ENCODE results near the gene ALOX12B.

ALOX12B gene

DNA sequence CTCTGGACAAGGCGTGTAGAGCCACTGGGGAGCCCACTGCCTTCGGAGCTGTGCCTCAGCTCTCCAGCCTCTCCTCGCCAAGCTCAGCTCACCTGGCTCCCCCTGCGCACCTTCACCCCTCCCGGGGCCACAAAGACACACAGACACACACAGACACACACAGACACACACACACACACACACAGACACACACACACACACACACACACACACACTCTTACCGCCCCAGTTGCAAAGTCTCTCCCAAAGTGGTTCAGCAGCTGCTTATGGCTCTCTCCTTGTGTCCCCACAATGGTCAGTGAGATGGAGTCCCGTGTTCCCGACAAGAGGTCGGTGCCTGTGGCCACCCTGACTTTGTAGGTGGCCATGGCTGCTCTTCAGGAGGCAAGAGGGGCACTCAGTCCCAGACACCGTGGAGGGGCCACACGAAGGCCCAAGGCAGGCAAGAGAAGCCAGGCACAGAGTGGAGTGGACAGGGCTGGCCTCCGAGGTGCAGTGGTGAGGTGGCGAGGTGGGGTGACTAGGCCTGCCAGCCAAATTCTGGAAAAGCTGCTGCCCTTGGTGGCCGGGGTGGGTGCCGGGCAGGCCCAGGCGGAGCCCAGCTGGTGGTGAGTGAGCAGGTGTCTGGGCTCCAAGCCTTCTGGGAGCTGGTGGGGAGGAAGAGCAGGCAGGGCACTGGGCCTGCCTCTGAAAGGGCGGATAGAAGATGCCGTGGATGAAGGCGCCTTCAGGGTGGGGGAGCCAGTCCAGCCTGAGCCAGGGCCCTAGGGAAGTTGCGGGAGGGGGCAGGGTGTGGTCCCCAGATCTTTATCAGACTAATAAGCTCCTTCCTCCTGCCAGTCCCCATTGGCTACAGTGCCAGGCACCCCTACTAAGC, at the start of gene ALOX12B:
ALOX12B (minus strand) TSS at position 642 of the 877 bp plus-strand sequence; CDS start at position 368, 274 bp downstream.
- DNase-seq: no peak

DNA sequence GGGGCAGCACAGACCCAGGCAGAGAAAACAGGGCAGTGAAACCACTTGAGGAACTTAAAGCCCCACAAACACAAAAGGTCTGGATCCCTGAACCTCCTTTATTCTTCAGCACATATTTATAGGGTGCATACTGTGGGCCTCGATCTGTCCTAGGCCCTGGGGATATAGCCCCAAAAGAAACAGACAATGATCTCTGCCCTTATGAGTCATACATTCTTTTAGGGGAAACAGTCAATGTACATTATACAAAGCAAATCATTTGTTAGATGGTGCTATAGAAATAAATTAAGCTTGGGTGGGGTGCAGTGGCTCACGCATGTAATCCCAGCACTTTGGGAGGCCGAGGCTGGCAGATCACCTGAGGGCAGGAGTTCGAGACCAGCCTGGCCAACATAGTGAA, 46.4 kb upstream of the ALOX12B start:
- no peak for DNase-seq

DNA sequence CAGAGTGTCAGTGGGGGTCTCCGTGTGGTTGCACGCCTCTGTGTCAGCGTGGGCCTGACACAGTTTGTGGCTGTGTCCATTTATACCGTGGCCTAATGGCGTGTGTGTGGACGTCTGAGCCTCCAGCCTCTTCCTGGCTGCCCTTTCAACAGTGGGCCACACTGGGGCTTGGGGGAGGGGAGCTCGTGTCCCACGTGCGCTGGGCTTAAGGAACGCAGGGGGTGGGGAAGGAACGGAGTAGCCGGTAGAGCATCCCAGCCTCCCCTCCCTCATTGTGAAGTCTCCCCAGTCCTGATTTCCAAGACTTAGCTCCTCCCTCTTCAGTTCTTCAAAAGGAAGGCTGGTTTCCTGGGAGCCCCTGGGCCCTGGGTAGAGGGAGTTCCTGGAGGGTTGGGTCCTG, 45.9 kb upstream of the ALOX12B start:
- no peak for DNase-seq

DNA sequence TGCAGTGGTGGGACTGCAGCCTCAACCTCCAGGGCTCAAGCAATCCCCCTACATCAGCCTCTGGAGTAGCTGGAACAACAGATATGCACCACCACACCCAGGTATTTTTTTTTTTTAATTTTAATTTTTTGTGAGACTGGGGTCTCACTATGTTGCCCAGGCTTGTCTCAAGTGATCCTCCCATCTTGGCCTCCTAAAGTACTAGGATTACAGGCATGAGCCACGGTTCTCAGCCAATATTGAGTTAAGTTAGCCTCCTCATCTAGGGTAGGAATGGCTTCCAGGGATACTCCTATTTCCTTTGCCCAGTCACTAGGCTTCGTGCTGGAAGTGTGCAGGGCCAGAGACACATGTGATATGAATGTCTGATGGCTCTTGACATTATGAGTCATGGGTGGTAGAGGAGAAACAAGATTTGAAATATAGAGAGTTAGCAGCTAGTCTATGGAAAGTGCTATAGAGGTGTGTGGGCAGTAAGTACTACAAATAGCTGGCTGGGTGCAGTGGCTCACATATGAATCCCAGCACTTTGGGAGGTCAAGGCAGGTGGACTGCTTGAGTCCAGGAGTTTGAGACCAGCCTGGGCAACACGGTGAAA, 44.4 kb upstream of the ALOX12B start:
- no peak for DNase-seq

DNA sequence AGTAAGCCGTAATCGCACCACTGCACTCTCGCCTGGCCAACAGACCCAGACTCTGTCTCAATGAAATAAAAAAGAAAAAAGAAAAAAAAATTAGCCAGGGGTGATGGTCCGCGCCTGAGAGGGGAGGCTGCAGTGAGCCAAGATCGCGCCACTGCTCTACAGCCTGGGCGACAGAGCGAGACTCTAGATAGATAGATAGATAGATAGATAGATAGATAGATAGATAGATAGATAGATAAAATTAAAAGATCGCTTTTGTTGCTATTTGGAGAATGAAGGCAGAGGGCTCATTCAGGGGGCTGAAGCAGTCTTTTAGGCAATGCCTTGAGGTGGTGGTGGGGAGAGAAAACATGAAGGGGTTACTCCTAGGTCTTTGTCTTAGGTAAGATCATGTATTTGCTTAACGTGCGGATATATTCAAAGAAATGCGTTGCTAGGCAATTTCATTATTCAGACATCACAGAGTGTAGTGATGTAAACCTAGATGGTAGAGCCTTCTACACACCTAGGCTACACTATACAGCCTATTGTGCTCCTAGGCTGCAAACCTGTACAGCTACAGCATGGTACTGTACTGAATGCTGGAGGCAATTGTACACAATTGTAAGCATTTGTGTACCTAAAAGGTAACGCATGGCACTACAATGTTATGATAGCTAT, 40.7 kb upstream of the ALOX12B start:
- no peak for DNase-seq

DNA sequence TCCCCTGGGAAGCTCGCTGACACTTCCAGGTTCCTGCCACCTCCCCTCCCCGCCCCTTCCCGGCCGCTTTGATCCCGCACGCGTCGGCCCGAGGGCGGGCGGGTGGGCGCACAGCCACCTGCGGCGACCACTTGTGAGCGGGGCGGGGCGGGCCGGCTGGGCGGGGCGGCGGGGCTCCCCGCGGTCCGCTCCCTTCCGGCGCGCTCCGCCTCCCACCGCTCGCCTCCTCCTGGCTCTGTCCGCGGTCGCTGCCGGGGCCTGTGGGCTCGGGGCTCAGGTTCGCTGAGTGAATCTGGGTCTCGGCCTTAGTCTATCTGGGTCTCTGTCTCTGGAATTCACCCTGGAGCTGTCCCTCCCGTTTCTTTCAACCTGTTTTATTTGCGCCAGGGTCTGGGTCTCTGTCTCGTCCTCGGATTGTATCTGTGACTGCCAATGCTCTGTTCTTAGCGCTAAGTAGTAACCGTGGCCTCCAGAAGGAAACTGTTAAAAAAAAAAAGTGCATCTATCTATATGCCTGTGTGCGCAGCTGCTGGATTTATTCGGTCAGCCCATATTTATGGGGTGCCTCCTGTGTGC, 39.1 kb upstream of the ALOX12B start:
- DNase-seq: no peak

DNA sequence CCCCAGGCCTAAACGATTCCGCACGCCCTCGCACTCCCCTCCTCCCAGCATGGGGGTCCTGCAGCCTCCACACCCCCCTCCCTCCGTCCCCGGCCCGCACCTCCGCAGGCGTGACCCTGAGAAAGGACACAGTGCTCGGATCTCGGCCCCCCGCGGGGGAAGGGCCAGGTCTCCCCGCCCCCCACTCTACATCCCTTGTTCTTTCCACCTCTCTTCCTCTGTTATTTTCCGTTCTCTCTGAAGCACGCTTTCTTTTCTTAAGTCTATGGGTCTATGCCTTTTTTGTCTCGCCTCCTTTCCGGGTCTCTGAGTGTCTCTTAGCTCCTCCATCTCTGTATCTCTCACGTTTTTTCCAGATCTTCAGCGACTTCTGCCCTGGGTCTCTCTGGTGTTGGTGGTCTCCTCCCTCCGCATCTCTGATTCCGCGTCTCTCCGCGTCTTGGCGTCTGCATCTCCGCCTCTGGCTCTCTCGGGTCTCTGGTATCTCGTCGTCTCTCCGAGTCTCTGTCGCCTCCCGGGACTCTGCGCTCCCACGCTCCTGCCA, 38.5 kb upstream of the ALOX12B start:
- DNase-seq: no peak

DNA sequence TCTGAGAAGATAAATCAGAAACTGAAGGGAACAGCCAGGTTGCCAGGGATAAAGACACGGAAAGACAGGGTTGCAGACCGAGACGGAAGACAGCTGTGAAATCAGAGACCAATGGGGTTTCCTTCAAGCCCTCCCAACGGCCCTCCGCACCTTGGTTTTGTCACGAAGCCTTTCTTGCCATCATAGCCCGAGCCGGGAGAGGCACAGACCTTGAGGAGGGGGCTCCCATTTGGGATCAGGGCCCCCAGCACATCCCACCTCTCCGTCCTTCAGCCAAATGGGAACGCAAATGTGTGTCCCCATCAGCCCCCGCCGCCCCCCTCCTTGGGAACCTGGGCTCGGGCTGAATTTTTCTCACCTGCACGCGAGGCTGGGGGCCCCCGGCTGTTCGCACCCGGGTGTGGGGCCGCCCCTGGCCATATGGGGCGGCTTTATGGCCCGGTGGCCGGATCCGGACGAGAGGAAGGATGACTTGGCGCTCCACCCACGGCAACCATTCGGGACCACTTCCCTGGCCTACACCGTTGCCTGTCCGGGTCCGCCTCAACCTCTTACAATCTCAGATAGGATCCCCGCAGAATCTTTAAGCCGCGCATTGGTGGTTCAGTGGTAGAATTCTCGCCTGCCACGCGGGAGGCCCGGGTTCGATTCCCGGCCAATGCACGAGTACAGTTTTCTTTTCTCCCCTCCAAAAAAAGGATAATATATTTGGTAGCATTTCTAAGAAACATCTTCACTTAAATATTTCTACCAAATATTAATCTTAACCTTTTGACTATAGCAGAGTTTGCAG, 37.8 kb upstream of the ALOX12B start:
- DNase-seq: no peak

DNA sequence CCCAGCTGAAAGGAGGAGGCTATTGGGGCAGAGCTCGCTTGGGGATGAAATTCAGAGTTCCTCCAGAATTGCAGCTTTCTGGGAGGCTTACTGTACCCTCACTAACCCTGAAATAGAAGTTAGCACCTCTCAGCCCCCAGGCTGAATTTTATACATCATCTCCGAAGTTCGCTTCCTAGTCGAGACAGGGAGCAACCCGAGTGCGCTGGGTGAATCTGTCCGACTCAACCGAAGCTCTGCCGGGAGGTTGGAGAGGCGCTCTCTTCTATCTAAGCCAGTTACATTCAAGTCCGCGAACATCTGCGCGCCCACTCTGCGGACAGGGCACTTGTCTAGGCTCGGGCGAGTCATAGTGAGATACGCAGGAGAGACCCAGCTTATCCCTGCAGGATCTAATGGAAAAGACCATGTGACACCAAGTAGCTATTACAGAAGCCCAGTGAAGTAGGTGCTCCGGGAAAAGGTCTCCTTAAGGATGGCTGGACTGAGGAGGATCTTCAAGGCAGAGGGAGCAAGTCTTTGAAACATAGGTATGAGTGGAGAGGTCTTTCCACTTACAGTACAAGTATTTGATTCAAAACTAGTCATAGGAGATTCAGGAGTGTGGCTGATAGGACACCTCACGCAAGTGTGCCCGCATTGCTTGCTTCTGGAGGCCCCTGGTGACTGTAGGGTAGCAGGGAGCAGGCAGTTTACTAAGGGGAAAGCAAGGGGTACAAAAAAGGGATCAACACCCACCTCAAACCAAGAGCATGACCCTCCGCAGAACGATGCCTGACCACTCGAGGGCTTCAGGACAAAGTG, 37.0 kb upstream of the ALOX12B start:
- DNase-seq: no peak

DNA sequence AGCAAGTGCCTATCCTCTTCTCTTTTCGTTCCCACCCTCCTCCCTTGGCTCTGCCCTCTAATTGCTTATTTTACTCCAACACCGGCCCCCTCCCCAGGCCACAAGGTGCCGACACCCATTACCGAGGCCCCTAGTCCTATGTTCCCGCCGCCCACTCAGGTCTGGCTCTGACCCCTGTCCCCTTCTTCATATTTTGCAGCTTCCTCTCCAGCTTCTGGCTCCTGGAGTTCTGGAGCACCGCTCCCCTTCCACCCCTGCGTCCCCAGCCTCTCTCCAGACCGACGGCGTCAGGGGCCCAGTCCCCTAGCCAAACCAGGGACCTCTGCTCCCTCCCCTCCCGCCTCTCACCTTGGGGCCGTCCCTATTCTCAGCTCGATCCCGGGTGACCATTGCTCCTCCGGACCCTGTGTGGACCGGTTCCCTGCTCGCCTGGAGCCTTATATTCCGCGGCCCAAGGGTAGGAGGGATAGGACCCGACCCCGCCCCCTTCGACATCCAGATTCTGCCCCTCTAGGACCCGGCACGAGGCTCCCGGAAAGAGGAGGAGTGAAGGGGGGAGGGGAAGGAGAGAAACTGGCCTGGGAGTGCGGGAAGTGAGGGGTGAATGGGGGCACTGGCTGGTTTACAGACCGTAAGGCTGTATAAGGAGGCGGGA, 36.3 kb upstream of the ALOX12B start, which contains the start of gene HES7:
HES7 (minus strand) TSS at position 412 of the 655 bp plus-strand sequence; CDS start at position 390, 22 bp downstream.
- no peak for DNase-seq

DNA sequence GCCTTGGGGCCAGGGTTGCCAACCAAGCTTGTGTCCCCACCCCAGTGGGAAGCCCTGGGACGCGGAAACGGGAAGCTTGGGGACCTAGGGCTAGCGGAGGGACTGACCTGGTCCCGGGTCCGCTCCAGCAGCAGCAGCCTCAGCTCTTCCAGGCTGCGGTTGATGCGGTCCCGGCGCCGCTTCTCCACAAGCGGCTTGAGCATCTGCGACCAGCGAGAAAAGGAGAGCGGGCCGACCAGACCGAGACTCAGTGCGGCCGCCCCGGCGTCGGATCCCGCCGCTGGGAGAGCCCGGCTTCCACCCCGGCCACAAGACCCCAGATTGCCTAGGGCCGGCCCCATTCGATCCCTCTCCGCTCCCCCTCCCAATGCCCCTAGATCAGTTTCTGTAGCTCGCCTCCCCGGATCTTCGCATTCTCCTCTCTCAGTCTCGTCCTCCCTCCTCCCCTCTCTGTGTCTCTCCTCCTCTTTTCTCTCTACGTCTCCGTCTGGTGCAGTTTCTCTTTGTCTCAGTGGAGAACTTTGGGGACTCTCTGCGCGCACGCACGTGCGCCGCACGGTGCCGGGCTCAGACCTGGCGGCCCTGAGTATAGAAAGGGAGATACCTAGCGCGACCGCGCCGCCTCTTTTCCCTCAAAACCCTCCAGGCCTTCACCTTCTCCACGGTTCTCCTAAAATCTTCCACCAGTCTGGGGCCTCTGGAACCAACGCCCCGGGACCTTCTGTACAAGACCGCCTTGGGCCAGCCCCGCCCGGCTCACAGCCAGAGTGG, 35.6 kb upstream of the ALOX12B start:
- no peak for DNase-seq

DNA sequence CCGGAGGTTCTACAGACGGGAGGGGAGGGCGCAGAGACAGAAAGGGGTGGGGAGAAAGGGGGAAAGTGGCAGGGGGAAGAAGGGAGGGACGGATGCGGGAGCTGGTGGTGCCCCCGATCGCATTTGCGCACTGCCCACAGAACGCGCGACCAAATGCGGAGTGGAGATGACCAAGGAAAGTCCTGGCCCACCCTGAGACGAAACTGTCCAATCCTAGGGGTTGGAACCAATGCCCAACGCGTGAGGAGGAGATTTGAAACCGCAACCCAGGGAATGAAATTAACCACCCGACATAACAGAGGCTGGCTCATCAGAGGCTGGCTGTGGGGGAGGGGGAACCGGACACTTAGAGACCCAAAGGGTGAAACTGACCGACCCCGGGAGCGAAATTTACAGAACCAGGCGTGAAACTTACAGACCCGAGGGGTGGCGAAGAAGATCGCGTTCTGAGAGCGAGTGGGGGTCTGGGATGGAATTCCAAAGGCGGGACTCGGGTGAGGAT, 35.0 kb upstream of the ALOX12B start:
- no peak for DNase-seq

DNA sequence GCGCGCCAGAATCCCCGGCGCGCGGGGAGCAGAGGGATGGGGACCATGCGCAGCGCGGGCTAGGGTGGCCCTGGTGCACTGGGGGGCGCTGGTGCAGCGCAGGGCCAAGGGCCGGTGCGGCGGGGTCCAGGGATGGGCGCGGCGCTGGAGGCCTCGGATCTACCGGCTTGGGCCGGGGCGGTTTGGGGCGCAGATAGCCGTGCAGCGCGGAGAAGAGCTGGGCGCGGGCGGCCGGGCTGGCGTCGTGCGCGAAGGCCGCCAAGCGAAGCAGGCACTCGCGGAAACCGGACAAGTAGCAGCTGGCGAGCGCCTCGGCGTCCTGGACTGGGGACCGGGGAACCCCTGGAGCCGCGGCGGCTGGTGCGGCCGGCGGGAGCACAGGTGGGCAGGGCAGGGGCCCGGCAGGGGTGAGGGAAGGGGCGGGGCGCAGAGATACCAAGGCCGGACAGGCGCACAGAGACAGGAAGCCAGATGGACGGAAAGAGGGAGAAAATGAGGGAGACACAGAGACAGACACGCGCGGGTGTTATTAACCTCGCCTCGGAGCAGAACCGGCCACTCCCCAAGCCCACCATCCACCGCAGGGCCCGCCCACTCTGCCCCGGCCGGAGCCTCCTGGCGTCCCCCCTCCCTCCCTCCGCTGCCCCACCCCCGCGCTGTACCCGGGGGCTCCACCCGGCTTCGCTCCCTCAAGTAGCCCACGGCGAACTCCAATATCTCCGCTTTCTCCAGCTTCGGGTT, 34.3 kb upstream of the ALOX12B start:
- no peak for DNase-seq

DNA sequence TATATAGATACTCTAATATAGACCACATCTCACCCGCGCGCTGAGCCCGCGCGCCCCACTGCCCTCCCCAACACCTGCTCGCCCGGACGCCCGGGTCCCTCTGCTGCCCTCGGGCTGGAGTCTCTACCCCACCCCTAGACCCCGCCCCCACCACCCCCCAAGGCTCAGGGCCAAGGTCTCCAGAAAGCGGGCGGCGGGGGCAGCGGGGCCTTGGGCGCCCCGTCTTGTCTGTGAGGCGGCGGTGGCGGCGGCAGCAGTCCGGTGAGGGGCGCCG, 33.8 kb upstream of the ALOX12B start:
- DNase-seq: no peak

DNA sequence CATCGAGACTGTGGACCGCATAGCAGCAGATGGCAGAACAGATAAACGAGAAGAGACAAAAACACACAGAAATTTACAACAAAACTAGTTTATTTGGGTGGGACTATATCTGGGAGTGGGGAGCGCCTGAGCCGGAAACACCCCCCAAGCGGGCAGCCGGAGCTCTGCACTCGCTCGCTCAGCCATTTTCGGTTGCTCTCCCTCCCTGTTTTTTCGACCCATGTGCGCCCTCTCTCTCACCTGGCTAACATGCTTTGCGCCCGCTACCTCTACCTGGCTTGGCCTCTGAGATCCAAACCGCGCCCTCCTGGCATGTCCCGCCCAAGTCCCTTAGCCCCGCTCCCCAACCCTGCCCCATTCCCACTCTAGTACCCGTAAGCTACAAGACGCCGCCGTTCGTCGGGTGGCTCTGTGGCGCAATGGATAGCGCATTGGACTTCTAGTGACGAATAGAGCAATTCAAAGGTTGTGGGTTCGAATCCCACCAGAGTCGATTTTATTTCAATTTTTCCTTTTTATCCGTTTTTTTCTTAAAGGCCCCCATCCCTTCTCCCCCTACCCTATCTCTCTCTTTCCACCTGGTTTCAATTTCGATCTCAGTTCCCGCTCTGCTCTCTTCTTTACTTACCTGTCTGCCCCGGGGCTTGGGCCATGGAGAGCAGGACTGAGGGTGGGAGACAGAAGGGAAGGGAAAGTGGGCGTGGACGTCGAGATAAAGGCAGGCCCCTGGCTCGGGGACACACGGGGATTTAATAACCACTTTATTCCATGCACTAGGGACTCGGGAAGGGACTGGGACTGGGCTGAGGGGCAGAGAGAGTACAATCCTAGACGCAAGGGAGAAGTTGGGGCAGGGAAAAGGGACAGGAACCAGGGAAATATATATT, 33.2 kb upstream of the ALOX12B start:
- DNase-seq: no peak

DNA sequence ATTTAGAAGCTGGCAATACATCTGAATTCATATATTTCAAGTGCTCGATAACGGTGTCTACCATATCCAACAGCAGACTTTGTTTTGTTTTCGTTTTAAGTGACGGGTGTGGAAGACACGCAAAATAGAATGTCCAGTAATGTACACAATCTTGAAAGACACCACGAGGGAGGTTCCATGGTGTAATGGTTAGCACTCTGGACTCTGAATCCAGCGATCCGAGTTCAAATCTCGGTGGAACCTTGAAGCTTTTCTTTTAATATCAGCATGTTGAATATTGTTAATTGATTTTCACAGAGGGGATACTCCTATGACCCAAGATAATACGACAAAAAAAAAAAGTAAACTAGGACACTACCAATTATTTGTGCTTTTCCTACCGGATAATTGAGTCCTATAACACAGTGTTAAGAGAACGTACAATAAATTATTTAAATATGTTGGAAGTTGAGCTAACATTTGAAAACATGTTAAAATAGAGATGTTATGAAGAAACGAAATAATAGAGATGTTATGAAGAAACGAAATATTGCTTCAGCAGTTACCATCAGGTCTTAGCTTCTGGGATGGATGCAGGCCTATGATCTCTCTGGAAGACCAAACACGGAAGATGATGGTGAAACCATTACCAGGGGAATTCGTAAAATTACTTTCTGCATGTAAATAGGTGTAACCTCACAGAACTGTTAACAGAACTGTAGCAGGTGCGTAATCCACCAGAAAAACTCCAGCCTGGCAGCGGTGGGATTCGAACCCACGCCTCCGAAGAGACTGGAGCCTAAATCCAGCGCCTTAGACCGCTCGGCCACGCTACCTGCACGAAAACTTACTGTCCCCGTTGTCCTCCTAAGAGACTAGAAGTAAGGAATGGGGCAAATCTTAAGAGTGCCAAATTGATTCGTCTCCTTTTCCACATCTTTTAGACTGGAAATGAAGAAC, 32.3 kb upstream of the ALOX12B start:
- peak; percentile 53 for DNase-seq

All from NCI-H524 treated with DMSO at 0.1 percent for 48 hours (cell line).